GM19372 (cell line): Measurements from ENCODE around the gene TSPAN10.

Experiments used
- ATAC-seq: cut with Tn5 transposase; IDR thresholded peaks from one replicate; pipeline ENCODE4 v1.9.1; 2021; ENCODE audit warnings: mild to moderate bottlenecking, low read depth, moderate library complexity; ENCODE audit not compliant: unreplicated experiment

Gene TSPAN10

GRCh38 chr17:81631482-81631881 is 5.5 kb upstream of the TSPAN10 start:
- no peak for ATAC-seq

- ATAC-seq, result no peak
These were observed 1.6 kb upstream of the TSPAN10 start for GRCh38 chr17:81635431-81635830.

GRCh38 chr17:81635973-81636504 is 957 bp upstream of the TSPAN10 start:
- no peak for ATAC-seq

- ATAC-seq, result no peak
These were observed 1.7 kb downstream of the TSPAN10 start for GRCh38 chr17:81638683-81639082.

- ATAC-seq, result no peak
These were observed 3.0 kb downstream of the TSPAN10 start for GRCh38 chr17:81640011-81640410.

GRCh38 chr17:81641825-81642489 is 5.0 kb downstream of the TSPAN10 start:
- ATAC-seq, result no peak

- ATAC-seq, result no peak
These were observed 7.5 kb downstream of the TSPAN10 start for GRCh38 chr17:81644496-81644895.

- no peak for ATAC-seq
These were observed 8.3 kb downstream of the TSPAN10 start for GRCh38 chr17:81644976-81645952.

- no peak for ATAC-seq
These were observed 10.0 kb downstream of the TSPAN10 start for GRCh38 chr17:81646869-81647600.

GRCh38 chr17:81647640-81648012 is 10.6 kb downstream of the TSPAN10 start:
- no peak for ATAC-seq

GRCh38 chr17:81648013-81648706 is 11.2 kb downstream of the TSPAN10 start:
- ATAC-seq, result no peak

- ATAC-seq, result no peak
These were observed 11.7 kb downstream of the TSPAN10 start for GRCh38 chr17:81648707-81649085.

- no peak for ATAC-seq
These were observed 14.0 kb downstream of the TSPAN10 start for GRCh38 chr17:81650951-81651350.

- ATAC-seq, result no peak
These were observed 14.7 kb downstream of the TSPAN10 start for GRCh38 chr17:81651692-81652091.

GRCh38 chr17:81652906-81653771 is 16.1 kb downstream of the TSPAN10 start:
- no peak for ATAC-seq

GRCh38 chr17:81655378-81656117 is 18.6 kb downstream of the TSPAN10 start:
- ATAC-seq, result no peak

GRCh38 chr17:81656118-81656743 is 19.2 kb downstream of the TSPAN10 start, which contains the start of gene PDE6G:
TSS of gene PDE6G (minus strand) at chr17:81656542. CDS start at chr17:81653305, 3,237 bp downstream.
- ATAC-seq, result no peak

- no peak for ATAC-seq
These were observed 19.8 kb downstream of the TSPAN10 start for GRCh38 chr17:81656835-81657234.
